NCI-H1048 (cell line): ENCODE measurements around the gene VRK1.

Source experiments
- DNase-seq: peaks from one replicate; lab custom pipeline; 2025; lab: John Stamatoyannopoulos, UW

The VRK1 gene

DNA sequence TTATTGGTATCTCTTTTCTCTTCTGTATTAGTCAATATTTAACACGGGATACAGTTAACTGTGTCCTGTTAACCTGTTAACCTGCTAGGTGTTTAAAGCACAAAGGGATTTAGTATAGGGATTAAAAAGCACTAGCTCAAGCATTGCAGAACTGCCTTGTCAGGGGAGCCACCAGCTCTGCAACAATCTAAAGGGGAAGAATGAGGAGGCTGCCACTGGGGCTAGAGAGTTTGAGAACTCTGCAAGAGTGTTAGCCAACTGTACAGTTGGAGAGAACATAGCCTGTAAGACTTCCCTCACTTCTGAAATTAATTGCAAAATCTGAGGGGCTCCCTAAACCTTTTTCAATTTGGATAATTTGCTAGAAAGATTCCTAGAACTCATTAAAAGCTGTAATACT is 6.5 kb upstream of the VRK1 start:
- no peak for DNase-seq

DNA sequence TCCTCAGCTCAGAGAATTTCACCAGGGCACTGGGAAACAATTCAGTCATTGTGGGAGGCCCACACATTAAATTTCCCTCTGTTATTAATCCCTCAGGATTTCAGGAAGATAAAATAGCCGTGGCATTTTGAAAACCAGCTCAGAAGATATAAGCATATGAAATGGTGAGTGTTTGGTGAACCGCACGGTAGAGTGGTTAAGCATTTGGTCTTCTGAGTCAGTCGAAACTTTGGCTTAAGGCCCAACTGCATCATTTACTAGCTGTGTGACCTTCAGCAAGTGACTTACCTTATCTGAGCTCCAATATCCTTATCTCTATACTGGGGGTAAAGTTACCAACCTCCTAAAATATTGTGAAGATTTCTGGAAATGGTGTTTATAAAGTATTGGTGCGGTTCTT is 5.2 kb upstream of the VRK1 start:
- DNase-seq, result no peak

DNA sequence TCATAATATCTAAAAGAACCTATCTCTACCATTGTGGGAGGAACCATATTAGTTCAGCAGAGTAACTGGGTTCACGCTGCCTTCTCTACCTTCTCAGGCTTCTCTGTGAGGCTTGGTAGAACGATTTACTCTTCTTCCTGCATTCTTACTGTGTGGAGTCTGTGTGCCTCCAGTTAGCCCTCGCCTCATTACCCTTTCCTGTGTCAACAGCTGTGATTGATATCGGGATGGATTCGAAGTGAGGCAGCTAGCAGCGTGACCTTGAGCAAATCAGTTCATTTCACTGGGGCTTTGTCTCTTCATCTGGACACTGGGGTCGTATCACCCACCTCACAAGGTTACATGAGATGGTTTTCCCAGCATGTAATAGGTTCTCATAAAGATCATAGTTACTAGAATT is 4.6 kb upstream of the VRK1 start:
- no peak for DNase-seq

DNA sequence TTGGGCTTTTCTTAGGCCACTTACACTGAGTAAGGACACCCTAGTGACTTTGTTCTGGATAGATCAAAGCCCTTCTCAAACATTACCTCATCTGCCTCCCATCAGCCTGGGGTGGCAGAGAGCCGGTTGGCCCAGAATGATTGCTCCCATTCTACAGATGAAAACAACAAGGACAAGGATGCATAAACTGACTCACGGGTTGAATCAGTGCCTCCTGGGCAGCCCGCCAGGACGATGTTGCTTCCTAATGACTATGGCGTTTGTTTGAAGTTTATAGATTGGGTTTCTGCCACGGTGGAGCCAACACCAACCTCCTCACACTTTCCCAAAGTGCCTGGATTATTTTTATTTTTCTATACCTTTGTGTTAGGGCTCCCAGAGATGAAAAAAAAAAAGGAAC is 3.6 kb upstream of the VRK1 start:
- no peak for DNase-seq

DNA sequence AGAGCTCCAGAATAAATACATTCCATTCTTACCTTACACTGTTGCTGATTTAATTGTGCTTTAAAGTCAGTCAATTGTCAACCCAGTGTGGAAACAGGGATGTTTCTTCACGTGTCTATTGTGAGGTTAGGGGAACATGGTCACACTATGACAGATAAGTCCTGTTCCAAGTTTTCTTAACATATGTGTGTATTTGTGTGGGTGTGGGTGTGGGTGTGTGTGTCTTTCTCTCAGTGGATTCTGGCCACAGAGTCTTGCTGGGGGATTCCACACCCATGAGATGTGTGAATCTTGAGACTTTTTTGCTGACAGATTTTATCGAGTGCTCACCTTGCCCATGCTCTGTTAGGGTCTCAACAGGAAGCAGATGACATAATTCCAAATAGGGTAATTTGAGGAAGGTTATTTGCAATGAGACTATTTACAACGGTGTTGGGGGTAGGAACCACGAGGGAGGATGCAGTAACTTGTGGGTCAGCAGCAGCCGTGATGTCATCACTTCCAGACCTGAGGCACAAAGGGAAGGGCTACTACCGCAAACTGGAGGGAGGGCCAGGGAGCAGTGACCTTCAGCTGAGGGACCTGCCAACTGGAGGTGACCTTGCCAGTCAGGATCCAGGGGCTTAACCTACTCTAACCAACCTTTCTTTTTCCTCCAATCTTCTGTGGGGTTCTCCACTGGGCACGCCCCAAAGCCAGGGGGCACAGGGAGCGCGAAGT is 1.9 kb upstream of the VRK1 start:
- DNase-seq, result no peak

DNA sequence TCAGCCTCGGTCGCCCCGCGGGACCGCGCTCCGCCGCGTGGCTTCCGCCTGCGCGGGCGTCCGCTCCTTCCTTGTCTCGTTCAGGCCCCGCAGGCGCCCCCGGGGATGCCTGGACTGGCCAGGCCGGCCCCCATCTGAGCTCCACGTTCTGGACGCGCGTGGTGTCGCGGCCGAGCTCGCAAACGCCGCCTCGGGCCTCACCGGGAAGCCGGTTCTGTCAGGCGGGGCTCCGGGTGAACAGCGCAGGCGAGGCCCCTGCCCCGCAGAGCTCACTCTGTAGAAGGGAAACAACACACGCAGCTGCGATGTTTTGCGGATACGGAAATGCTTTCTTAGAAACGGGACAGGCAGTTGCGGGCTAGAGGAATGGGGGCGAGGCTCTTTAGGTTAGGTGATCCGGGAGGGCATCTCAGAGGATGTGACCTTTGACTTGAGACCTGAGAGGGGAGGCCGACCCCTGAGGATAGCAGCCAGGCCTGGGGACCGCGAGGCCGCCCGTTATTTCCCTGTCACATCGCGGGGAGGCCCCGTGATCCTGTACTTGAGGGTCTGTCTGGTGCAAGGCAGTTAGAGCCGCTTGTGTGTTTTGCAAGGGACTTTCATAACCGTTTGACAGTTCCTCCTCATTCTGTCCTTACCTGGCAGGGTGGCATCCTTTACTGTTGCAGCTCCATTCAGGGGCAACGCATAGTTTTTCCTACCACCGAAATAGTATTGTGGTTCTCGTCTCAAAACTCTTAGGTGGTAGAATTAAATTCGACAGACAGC is 584 bp downstream of the VRK1 start:
- DNase-seq, result no peak

DNA sequence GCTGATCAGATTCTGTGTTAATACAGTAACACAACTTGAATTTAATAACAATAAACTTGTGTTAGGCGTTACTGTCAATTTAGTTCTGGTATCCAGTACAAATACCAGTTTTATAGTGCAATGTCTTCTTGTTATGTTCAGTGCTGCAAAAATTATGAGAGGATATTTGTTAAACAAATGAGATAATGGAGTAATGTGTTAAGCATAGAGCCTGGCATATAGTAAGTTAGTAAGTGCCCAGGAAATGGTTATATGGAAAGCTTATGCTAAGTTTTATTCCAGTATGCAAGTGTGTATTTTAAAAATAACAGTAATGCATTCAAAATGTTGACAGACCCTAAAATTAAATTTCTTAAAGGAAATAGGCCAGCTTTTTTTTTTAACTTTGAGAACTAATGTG is 1.8 kb downstream of the VRK1 start:
- DNase-seq, result peak; percentile 25

DNA sequence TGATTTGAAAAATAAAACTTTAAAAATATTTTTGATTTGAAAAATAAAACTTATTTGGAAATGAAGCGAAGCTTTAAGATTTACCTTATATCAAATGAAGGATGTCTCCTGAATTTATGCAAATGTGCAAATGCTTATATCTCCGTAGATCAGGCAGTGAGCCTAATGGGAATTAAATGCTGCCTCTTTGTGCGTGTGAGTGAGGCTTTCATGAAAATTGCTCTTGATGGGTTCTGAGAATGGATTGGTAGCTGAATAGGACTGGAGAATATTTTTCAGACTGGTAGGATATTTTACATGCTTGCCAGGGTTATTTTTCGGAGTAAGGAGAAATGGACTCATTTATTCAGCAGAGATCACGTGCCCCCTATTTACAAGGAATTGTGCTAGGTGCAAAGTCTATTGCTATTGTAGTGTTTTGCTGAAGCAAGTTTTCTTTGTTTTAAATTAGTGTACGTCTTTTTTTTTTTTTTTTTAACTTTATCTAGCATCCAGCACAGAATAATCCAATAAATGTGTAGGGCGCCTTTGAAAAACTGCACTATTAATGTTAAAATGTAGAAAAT is 2.4 kb downstream of the VRK1 start:
- DNase-seq, result no peak

DNA sequence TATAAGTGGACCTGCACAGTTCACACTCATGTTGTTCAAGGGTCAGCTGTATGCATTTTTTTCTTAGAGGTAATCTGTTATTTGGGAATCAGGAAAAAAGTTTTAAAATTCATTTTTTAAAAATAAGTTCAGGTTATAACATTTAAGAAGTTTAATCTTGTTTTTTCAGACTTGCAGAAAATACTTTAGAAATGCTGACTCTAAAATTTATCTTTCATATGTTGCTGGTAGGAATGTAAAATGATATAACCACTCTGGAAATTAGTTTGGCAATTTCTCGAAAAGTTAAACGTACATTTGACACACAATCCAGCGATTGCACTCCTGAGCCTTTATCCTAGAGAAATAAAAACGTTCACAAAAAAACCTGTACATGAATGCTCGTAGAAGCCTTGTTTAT is 4.7 kb downstream of the VRK1 start:
- DNase-seq, result no peak

DNA sequence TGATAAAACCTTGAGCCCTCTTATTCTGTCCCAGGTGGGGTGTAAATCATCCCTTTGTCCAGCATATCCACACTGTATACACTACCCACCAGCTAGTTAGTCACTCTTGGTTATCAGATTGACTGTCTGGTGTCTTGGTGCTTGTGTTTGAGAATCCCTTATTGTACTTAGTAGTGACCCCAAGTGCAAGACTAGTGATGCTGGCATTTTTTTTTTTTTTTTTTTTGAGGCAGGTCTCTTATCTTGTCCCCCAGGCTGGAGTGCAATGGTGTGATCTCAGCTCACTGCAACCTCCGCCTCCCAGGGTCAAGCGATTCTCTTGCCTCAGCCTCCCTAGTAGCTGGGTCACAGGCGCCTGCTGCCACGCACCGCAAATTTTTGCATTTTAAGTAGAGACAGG is 5.8 kb downstream of the VRK1 start:
- DNase-seq, result no peak

DNA sequence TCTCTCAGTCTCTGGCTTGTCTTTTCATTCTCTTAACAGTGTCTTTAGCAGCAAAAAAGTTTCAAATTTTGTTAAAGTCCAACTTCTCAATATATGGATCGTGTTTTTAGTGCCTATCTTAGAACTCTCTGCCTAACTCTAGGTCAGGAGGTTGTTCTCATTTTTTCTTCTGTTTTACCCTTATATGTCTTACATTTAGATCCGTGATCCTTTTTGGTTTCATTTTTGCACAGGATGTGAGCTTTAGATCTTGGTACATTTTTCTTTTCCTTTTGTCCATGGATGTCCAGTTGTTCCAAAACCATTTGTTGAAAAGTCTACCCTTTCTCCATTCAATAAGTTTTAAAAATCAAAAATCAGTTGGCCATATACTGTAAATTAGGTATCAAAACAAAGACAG is 6.8 kb downstream of the VRK1 start:
- DNase-seq, result no peak

DNA sequence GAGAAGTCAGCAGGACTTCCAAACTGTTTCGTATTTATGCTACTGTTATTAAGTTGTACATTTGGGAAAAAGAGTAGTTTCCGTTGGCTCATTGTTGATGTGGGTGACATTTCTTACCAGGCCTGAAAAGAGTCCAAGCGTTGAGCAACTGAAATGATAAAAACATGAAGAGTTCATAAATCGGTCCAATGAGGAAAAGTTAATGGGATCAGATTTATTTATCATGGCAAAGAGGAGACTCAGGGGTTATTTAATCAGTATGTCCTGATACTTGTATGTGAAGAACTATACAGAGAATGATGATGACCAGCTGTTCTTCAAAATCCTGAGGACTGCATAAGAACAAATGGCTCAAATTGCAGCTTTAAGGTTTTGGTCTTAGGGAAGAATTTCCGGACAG is 7.7 kb downstream of the VRK1 start:
- DNase-seq, result no peak

DNA sequence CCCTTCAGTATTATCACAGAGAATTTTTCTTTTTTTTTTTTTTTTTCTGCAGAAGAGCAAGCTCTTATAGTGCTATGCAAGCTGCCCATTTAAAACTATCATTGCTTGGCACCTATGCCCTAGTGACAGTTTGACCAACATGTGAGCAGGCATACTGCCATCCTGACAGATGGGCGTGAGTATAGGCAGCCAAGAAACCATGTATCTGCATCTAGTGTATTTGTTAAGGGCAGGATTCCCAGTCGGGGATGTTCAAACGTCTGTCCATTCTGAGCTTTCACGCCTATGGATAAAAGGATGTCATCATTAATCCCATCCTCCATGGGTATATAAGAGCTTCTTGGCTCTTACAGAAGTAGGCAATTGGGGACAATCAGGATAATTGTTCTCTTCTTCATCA is 8.8 kb downstream of the VRK1 start:
- no peak for DNase-seq

DNA sequence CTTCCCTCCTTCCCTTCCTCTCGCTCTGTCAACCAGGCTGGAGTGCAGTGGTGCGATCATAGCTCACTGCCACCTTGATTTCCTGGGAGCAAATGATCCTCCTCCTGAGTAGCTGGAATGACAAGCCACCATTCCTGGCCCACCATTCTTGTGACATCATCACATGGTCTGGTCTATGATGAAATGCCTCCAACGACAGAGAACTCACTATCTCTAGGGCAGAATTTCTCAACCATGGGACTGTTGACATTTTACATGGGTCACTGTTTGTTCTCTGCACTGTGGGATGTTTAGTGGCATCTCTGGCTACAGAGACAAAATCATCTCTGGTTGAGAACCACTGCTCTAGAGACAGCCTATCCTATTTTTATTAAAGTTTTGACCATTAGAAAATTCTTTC is 9.7 kb downstream of the VRK1 start:
- no peak for DNase-seq

DNA sequence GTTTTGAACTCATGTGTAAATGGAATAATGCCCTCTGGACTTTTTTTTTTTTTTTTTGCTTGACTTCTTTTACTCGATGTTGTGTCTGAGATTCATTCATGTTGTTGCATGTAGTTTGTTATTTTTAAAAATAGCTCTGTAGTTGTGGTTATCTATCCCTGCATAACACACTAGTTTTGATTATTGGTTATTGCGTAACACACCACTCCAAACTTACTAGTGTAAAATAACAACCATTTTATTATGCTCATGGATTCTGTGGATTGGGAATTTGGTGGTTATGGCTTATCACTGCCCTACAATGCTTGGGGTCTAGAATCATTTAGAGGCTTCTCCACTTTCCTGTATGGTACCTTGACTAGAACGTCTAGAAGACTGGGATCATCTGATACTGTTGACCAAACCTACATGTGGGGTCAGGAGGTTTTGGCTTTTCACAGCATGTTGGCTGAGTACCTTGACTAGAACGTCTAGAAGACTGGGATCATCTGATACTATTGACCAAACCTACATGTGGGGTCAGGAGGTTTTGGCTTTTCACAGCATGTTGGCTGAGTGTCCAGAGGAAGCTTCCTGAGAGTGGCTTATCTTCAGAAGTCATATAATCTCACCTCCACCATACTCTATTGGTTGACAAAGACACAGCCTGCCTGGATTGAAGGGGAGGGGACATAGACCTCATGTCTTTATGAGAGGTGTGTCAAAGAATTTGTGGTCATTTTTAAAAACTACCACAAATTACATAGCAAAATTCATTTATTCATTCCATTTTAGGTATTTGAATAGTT is 11.6 kb downstream of the VRK1 start:
- no peak for DNase-seq

DNA sequence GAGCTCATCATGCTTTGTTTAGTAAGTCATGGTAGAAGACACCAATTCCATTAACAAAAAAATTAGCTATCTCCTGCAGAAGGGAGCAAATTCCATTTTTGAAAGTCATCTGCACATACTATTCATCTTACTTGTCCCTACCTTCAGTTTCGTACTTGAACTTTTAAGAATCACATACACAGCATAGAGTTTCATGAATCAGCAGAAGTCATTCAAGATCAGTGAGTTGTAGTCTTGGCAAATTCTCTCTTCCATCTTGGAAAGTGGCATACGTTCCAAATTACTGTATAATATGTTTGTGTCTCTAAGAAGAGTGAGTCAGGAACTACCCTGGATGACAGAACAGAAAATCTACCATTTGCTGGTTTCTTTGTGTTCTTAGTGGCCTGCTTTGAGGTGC is 14.1 kb downstream of the VRK1 start:
- DNase-seq, result no peak

DNA sequence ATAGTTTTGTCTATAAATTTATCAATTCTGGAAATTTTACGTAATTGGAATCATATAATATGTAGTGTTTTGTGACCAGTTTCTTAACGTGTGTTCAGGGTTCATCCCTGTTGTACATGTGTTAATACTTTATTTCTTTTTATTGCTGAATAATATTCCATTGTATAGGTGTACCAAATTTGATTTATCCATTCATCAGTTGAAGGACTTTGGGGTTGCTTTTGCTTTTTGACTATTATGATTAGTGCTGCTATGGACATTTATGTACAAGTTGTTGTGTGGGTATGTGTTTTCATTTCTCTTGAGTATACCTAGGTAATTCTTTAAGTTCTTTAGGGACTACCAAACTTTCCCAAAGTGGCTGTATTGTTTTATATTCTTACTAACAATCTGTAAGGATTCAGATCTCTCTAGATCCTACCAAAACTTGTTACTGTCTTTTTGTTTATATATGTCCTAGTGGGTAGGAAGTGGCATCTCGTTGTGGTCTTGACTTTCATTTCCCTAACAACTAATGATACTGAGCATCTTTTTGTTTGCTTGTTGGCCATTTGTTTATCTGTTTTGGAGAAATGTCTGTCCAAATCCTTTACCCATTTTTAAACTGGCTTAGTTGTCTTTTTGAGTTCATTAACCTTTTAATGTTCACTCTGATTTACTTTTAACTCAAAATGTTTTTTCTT is 14.9 kb downstream of the VRK1 start:
- no peak for DNase-seq

DNA sequence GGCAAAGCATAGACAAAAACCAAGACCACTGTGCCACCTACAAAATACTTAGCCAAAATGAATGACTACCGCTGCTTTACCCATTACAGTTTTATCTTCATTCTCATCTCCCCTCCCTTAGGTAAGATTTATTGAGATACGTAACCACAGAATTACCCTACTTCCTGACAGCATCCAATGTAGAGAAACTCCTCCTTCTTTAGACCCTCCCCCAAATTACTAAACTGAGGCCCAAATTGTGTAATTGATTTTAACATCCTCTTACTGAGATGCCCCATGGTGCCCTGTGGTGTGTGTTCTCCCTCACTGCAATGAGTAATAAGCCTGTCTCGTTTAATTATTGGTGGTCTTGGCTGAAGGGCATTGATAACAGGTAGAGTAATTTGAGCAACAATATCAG is 19.1 kb downstream of the VRK1 start:
- DNase-seq, result no peak

DNA sequence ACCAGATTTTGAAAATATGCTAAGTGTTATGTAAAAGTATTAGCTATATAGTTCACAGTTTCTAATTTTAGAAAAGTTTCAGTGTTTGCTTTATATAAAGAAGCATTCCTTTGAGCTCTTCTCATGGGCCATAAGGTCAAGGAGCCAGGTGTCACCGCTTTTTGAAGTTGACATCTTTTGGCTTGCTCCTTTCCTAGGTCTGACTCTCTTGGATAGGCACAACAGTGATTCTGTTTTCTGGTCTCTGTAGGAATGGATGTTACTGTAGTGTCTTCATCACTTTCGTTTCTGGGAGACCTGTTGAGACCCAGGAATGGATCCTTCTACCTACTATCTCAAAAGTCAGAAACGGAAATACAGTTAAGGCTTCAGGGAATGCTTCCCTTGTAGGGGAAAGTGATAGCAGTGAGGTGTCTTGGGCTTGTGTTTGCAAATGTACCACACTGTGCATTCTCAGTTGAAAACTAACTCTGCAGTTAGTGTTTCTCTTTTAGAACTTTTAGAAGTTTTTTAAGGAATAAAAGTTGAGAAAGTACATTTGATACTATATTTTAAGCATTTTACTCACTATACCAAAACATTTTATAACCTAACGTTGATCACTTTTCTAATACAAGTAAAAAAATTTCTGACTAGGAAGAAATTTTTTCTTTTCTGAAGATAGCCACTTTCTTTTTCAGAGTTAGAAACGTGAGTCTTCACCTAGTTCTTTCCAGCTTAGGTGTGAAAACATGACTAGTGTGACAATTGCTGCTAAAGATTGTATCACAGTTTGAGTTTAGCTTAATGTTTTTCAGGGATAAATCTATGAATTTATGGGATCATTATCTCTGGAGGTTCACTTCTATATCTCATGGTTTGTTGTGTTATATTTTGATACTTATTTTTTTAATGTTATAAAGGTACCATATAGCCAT is 20.8 kb downstream of the VRK1 start:
- DNase-seq, result no peak

DNA sequence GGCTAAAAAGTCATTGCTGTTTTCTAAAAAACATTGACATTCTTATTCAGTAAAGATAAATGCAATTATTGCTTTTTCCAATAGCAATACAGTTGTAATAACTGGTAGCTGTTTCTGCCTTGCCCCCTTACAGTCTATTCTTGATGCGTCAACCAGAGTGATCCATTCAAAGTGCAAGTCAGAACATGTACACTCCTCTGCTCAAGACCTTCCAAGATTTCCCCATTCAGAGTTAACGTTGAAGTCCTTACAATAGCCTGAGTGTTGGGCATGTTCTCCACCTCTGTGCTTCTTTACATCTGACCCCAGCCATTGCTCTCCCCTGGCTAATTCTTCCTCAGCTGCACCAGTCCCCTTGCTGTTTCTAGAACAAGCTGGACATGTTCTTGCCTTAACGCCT is 24.3 kb downstream of the VRK1 start:
- DNase-seq, result no peak

DNA sequence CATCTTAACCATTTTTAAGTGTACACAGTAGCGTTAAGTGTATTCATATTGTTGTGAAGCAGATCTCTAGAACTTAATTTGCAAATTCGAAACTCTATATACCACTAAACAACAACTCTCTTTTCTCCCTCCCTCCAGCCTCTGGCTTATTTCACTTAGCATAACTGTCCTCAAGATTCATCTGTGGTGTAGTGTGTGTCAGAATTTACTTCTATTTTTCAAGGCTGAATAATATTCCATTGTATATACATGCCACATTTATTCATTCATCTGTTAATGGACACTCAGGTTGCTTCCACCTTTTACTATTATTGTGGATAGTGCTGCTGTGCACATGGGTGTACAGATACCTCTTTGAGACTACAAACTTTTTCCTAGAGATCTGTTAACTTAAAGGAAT is 26.5 kb downstream of the VRK1 start:
- DNase-seq, result no peak
